Endodermal cell (in vitro differentiated cells): ENCODE results near the gene LRRC74B. TPM values are rescaled to one million over a fixed set of nuclear protein-coding genes. Genes with fewer than 3 reads are reported as not detected.

ENCODE experiments used
- DNase-seq: peaks from one replicate; pipeline ENCODE4 v3.0.0-alpha.2; 2017
- H3K27ac ChIP-seq: 2 replicates; pipeline ENCODE4 v1.5.1; 2013; ENCODE audit warnings: mild to moderate bottlenecking, low read depth, low read length, moderate library complexity
- H3K27me3 ChIP-seq: 2 replicates; pipeline ENCODE4 v1.6.1; 2013; ENCODE audit warnings: mild to moderate bottlenecking, low read length, moderate library complexity; ENCODE audit not compliant: insufficient read depth, control insufficient read depth, poor library complexity, severe bottlenecking
- H3K36me3 ChIP-seq: 2 replicates; pipeline ENCODE4 v1.7.0; 2013; ENCODE audit warnings: mild to moderate bottlenecking, low read length, moderate library complexity; ENCODE audit not compliant: control insufficient read depth, insufficient read depth
- H3K4me1 ChIP-seq: one replicate; pipeline ENCODE4 v1.7.0; 2013; ENCODE audit warnings: low read length; ENCODE audit not compliant: control insufficient read depth, insufficient read depth
- H3K4me3 ChIP-seq: 2 replicates; pipeline ENCODE4 v1.5.1; 2013; ENCODE audit warnings: mild to moderate bottlenecking, low read length, moderate library complexity
- H3K9ac ChIP-seq: 2 replicates; pipeline ENCODE4 v1.6.1; 2013; ENCODE audit warnings: mild to moderate bottlenecking, low read length, moderate library complexity; ENCODE audit not compliant: poor library complexity, severe bottlenecking; ENCODE audit errors: extremely low read depth
- H3K9me3 ChIP-seq: 2 replicates; pipeline ENCODE4 v1.6.1; 2013; ENCODE audit warnings: mild to moderate bottlenecking, low read length, moderate library complexity; ENCODE audit not compliant: control insufficient read depth
- H3K27ac Mint-ChIP-seq: 2 replicates; pipeline ENCODE4 v1.8.0; 2020; ENCODE audit warnings: mixed read lengths
- H3K27me3 Mint-ChIP-seq: 2 replicates; pipeline ENCODE4 v1.8.0; 2021; ENCODE audit warnings: mild to moderate bottlenecking, mixed read lengths; ENCODE audit not compliant: insufficient read depth
- H3K36me3 Mint-ChIP-seq: 2 replicates; pipeline ENCODE4 v1.8.0; 2020; ENCODE audit warnings: low read depth, mixed read lengths
- H3K4me1 Mint-ChIP-seq: 2 replicates; pipeline ENCODE4 v1.8.0; 2020; ENCODE audit warnings: mixed read lengths
- H3K4me3 Mint-ChIP-seq: 2 replicates; pipeline ENCODE4 v1.8.0; 2020; ENCODE audit warnings: mild to moderate bottlenecking, moderate library complexity, mixed read lengths
- H3K9me3 Mint-ChIP-seq: 2 replicates; pipeline ENCODE4 v1.8.0; 2020; ENCODE audit warnings: mild to moderate bottlenecking, mixed read lengths
- CTCF ChIP-seq: fragments of 200-600 bp; sonication (generic); conservative IDR thresholded peaks from 2 replicates; pipeline ENCODE4 v1.5.0; 2021; ENCODE audit warnings: antibody characterized with exemption, mild to moderate bottlenecking
- WGBS, 2 experiments: methylation state at CpG; one replicate each; pipeline versions ENCODE4 v1.1.5 to v1.1.7; 2013; ENCODE audit warnings: missing lambda C conversion rate in 2 of 2, mixed read lengths in 1 of 2; ENCODE audit not compliant: insufficient coverage in 1 of 2, insufficient read length in 1 of 2; 5-methylcytosine and 5-hydroxymethylcytosine counted together
- total RNA-seq, 2 donors: library from RNA; stranded (reverse); fragmentation: NEBNext Ultra II Directional in 1 of 2; extraction: Animal tissue kit (Norgen Biotek cat#: 25700) in 1 of 2; gene quantifications; 2 replicates in 1 of 2; 3 replicates in 1 of 2; pipeline ENCODE4 v1.2.1, GENCODE V29; 2021

LRRC74B gene
- total RNA-seq, 2 donors from 2014 or later: not detected

- Histone ChIP-seq H3K4me3 (no peak overlapping the region), H3K4me1 (peaks cover 5% of the 10 kb centered on the region), H3K27ac (no peak overlapping the region), H3K27me3 (no peaks in the 10 kb centered on the region), H3K9ac (no peak overlapping the region), H3K36me3 (no peaks in the 10 kb centered on the region), H3K9me3 (no peaks in the 10 kb centered on the region)
- peaks cover 7% of the 10 kb centered on the region for H3K4me1 Mint-ChIP-seq
- H3K27ac Mint-ChIP-seq: no peak overlapping the region
- H3K4me3 Mint-ChIP-seq: no peak overlapping the region
- DNase-seq: no peak
- H3K27me3 Mint-ChIP-seq: peaks cover 20% of the 10 kb centered on the region
- H3K9me3 Mint-ChIP-seq: no peaks in the 10 kb centered on the region
- no peaks in the 10 kb centered on the region for H3K36me3 Mint-ChIP-seq
- 86 to 93% methylated on average over 4 to 6 of the region's 6 CpGs for WGBS, 2 experiments
- TF ChIP-seq CTCF: no peak
Measured at GRCh38 chr22:21042978-21043859, 2.5 kb upstream of the LRRC74B start.

- H3K36me3 Mint-ChIP-seq: no peaks in the 10 kb centered on the region
- H3K9me3 Mint-ChIP-seq: no peaks in the 10 kb centered on the region
- H3K4me3 Mint-ChIP-seq: no peak overlapping the region
- H3K36me3 ChIP-seq: no peaks in the 10 kb centered on the region
- TF ChIP-seq CTCF: no peak
- H3K4me1 ChIP-seq: peaks cover 5% of the 10 kb centered on the region
- peak overlapping the region; percentile 73 for H3K27ac ChIP-seq
- DNase-seq: no peak
- H3K9ac ChIP-seq: no peak overlapping the region
- H3K27ac Mint-ChIP-seq: no peak overlapping the region
- H3K27me3 ChIP-seq: no peaks in the 10 kb centered on the region
- H3K4me3 ChIP-seq: no peak overlapping the region
- peaks cover 20% of the 10 kb centered on the region for H3K27me3 Mint-ChIP-seq
- no peaks in the 10 kb centered on the region for H3K9me3 ChIP-seq
- H3K4me1 Mint-ChIP-seq: peaks cover 7% of the 10 kb centered on the region
- whole genome bisulfite sequencing, 2 experiments: 91 to 100% methylated on average over 5 to 15 of the region's 15 CpGs
Measured at GRCh38 chr22:21043860-21044535, 1.7 kb upstream of the LRRC74B start.

- Mint-ChIP-seq H3K4me3 (peak overlapping the region; percentile 66), H3K9me3 (no peaks in the 10 kb centered on the region), H3K4me1 (peaks cover 7% of the 10 kb centered on the region), H3K27me3 (peaks cover 20% of the 10 kb centered on the region), H3K36me3 (no peaks in the 10 kb centered on the region), H3K27ac (peak overlapping the region; percentile 73)
- DNase-seq: no peak
- no peaks in the 10 kb centered on the region for H3K27me3 ChIP-seq
- peak overlapping the region; percentile 85 for H3K4me3 ChIP-seq
- no peak for TF ChIP-seq CTCF
- no peaks in the 10 kb centered on the region for H3K9me3 ChIP-seq
- peak overlapping the region; percentile 28 for H3K9ac ChIP-seq
- 39 to 41% methylated on average over 9 to 15 of the region's 15 CpGs for WGBS, 2 experiments
- H3K27ac ChIP-seq: peak overlapping the region; percentile 73
- no peaks in the 10 kb centered on the region for H3K36me3 ChIP-seq
- H3K4me1 ChIP-seq: peaks cover 5% of the 10 kb centered on the region
Measured at GRCh38 chr22:21044931-21045584, 688 bp upstream of the LRRC74B start.
